Activated T-cell treated with anti-CD3 and anti-CD28 coated beads for 48 hours (primary cell): ENCODE results near the gene RAB3A.
A peak's percentile ranks its signal among the peaks of the same experiment; 100 is the strongest.

Experiments
- DNase-seq: peaks from one replicate; pipeline ENCODE4 v3.0.0-alpha.2; 2020; ENCODE audit warnings: low read depth

Gene RAB3A

GRCh38 chr19:18203863-18204393 is at the start of gene RAB3A:
TSS of gene RAB3A (minus strand) at chr19:18204042. CDS start at chr19:18202740, 1,302 bp downstream.
- peak; percentile 99 for DNase-seq

DNA sequence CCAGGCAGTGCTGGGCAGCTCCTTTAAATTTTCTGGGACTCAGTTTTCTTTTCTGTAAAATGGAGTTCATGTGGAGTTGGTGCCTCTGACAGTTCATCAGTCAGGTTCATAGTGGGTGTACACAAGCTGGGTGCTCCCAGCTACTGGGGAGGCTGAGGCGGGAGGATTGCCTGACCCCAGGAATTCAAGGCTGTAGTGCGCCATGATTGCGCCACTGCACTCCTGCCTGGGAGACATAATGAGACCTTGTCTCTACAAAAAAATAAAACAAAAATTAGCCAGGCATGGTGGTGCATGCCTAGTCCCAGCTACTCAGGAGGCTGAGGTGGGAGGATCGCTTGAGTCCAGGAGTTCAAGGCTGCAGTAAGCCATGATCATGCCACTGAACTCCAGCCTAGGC is 49.3 kb upstream of the RAB3A start:
- no peak for DNase-seq

- DNase-seq: no peak
Observed at GRCh38 chr19:18252370-18252717, 48.5 kb upstream of the RAB3A start.

DNA sequence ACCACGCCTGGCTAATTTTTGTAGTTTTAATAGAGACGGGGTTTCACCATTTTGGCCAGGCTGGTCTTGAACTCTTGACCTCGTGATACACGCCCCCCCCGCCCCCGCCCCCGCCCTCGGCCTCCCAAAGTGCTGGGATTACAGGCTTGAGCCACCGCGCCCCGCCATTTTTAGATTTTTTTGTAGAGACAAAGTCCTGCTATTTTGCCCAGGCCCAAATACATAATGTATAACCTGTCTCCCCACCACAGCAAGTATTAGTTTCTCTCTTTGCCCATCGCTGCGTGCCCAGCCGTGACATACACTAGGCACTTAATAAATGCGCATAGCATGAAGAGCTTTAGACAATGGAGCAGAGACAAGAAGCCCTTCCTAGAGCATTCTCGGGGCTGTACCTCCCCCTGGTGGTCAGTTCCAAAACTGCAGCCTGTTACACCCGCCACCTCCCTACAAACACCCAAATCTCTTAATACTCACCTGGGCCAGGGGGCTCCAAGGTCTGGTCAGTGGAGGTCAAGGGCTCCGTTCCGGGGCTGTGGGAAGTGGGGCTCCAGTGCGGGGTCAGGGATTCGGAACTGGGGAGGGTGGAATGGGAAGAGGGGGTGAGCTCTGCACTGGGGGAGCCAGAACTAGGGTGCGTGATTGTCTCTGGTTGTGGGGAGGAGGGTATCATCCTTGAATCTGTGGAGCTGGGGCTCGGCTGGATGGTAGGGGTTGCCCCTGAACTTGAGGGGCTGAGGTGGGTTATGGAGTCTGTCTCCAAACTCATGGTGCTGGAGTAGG is 47.9 kb upstream of the RAB3A start:
- DNase-seq: peak; percentile 73

DNA sequence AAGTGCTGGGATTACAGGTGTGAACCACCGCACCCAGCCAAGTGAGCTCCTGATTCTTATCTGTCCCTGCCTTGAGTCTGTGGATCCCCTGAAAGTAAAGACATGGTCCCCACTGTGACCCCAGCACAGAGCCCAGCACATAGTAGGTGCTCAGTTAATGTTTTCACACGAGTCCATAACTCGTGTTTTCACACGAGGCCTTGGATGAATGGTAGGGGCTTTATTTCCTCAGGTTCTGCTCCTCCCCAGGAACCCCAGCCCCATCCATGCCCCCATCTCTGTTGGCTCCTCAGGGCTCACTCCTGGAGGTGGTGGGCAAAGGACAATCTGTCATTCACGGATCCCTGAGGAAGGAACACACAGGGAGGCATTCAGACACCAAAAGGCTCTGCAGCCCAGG is 46.0 kb upstream of the RAB3A start:
- DNase-seq: no peak

GRCh38 chr19:18245297-18245696 is 41.5 kb upstream of the RAB3A start:
- no peak for DNase-seq

DNA sequence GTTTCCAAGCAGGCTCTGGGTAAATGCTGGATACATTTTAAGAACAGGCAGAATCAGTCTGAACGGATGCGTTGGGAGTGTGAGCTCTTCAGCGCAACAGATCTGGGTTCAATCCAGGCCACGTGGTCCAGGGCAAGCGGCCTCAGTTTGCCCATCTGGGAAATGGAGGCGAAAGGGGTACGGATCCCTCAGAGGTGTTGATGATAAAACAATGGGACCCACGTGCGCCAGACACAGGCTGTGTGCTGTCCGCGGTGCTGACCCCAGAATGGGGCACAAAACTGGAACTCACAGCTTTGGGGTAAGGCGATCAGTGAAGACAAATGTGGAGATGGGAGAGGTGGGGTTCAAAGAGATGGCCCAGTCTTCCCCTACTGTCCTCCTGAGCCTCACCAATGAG is 35.5 kb upstream of the RAB3A start:
- no peak for DNase-seq

GRCh38 chr19:18234194-18234593 is 30.4 kb upstream of the RAB3A start:
- no peak for DNase-seq

GRCh38 chr19:18233224-18233825 is 29.5 kb upstream of the RAB3A start:
- no peak for DNase-seq

DNA sequence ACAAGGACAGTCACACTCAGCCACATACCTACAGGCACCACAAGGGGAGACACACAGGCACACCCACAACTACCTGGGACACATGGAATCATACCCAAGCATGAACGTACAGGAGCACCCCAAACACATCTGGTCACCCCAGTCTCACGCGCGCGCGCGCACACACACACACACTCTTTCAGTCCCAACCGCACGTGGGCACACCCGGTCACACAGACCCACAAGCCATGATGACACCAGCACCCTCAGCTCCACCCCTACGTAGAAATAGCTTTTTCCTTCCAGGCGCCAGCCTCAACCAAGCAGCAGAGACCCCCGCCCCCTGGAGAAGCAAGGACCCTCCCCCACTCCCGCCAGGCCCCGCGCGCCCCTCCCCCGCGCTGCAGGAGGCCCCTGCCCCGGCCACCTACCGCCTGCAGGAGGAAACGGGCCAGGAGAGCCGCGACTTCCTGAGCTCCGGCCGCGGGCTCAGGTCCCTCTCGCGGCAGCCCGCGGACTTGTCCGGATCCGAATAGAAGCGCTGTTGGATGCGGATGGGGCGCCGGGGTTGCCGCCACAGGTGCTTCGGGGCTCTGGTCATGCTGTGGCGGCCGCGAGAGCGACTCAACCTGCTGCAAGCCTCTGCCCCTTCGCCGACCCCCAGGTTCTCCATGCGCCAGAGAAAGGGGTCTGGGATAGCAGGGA is 28.8 kb upstream of the RAB3A start:
- DNase-seq: no peak

DNA sequence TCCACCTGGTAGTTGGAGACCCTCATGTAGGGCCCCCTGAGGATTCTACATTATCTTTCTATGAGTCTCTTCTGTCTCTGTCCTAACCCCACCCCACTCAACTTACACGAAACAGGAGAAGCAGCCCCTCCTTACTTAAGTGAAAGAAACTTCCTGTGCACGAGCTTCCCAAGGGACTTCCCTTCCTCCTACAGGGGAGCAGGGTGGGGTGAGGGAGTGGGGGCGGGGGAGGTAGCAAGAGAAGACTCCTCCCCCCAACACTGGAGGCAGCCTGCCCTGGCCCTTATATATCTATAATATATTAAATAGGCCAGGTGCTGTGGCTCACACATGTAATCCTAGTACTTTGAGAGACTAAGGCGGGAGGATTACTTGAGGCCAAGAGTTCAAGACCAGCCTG is 27.9 kb upstream of the RAB3A start:
- DNase-seq: no peak

- no peak for DNase-seq
Observed at GRCh38 chr19:18230941-18231734, 27.3 kb upstream of the RAB3A start.

DNA sequence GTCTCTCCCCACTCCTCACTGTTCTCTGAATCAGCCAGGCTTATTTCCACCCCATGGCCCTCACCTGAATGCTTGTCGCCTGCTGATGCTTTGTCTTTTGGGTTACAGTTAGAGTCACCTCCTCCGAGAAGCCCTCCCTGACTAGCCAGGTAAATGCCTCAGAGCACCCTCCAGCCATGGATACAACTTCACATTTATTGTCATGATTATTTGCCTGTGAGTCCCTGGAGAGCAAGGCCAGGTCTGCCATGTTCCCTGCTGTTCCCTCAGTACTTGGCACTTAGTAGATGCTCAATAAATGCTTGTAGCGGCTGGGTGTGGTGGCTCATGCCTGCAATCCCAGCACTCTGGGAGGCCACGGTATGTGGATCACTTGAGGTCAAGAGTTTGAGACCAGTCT is 26.1 kb upstream of the RAB3A start:
- no peak for DNase-seq

GRCh38 chr19:18229474-18229873 is 25.6 kb upstream of the RAB3A start:
- DNase-seq: no peak

GRCh38 chr19:18227781-18228271 is 24.0 kb upstream of the RAB3A start:
- no peak for DNase-seq

DNA sequence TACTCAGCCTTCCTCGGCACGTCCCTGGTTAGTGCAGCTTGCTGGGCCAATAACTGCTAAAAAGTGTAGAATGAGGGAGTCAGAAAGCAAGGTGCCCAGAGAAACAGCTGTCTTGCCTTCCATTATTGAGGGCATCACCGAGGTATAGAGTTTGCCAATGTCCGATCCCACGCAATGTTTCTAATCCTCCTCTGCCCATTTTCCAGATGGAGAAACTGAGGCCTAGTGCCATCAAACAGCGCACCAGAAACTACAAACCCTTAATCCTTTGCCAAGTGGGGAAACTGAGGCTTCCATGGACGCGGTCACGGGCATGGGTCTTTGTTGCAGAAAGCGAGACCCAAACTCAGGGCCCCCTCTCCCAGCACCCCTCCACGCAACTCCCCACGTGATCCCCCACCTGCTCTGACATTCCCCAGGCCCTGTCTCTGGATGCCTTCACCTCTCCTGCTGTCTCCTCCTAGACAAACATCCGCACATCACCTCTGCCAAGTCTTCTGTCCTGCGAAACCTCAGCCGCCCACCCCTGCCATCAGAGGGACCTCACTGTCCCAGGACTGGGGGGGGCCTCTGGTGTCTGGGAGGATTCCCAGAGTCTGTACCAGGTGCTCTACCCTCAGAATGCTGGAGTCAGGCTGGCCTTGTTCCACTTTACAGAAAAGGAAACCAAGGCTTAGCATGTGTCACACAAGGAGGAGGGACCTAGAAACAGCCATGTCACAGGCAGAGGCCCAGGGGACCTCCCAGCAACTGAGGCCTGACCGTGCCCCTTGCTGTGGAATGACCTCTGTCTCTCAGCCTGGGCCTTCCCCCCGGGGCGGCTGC is 23.3 kb upstream of the RAB3A start:
- no peak for DNase-seq

DNA sequence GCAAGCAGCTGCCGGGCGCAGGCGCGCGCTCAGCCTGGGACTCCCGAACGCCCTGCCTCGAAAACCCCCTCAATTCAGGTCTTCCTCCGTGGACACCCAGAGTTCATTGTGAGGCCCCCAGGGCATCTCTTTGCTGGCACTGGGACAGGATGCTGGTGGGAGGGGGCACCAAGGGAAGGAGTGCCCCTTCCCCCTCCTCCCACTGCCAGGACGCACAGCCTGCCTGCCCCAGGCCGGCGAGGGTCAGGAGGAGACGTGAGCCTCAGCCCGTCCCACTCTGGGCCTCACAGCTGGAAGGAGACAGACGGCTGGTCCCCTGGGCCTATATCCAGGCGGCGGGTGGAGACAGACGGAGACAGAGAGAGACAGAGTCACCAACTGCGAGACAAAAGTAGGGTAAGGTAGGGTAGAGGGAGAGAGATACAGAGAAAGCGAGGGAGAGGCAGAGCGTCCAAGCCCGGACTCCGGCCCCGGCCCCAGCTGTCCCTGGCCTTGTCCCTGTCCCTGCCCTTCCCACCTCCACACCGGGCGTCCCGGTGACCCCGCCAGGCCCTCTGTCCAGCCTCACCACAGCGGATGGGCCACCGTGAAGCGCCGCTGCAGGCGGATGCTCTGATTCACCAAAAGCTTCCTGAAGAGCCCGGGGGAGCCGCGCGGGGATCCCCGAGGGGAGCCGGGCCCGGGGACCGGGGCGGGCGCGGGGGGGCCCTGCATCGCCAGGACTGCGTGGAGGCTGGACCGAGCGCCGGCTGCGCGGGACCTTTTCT is 22.0 kb upstream of the RAB3A start, which contains the start of gene PDE4C:
TSS of gene PDE4C (minus strand) at position 737 of the 767 bp plus-strand sequence. CDS start at position 714, 23 bp downstream.
- DNase-seq: no peak

DNA sequence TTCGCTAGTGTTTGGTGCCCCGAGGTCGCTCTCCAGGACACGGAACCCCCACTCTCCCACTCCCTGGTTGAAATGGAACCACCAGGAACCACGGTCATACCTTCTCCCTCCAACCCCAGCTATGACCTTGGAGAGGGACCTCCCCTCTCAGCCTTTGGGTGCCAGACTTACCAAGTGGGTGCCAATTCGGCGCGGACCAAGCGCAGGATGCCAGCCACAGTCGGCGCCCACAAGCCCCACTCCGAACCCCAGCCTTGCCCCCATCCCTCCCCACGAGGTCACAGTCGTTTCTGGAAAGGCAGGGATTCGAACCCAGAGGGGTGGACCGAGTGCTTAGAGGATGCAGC is 21.5 kb upstream of the RAB3A start:
- DNase-seq: no peak

DNA sequence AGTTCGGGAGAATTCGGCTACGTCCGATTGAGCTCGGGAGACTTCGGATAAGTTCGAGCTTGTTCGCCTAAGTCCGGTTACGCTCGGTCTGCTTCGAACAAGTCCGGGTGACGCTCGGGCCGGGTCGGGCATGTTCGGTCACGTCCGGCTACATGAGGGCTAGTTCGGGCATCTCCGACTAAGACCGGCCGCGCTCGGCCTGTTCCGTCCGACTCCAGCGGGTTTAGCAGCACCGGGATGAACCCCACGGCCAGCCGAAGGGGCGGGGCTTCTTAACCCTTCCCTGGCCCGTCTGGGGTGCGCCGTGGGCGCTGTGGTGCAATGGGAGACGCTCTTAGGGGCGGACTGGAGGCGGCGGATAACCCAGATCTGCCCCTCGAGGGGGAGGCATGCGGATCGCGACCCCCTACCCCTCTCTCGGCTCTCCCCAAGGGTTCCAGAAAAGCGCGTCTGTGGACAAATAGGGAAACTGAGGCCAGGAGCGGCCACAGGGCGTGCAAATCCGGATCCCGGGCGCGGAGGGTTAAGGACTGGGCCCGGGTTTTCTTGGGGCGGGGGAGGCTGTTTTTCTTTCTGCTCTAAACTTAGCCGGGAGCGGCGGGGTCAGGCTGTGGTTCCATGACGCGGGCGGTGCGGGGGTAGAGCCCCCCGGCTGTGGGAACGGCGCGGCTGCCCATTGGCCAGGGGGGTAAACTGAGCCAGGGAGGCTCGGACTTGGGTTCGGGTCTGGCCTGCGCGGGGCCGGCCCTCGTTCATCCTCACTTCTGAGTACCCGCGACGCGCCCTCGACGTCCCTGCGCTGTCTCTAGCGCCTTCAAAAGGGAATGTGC is 20.9 kb upstream of the RAB3A start:
- DNase-seq: peak; percentile 91
